Ascending aorta (tissue), 2 donors: ENCODE data around the gene C12orf56. TPM values are rescaled to one million over a fixed set of nuclear protein-coding genes. Genes with fewer than 3 reads are reported as not detected.
"Not testable (repeated sequence)": the region's sequence is repeated elsewhere in the genome, so short reads cannot be mapped to it uniquely, and the experiment has no call there.

ENCODE experiments used
- DNase-seq, 2 donors: peaks; one replicate each; pipeline ENCODE4 v3.0.0-alpha.2; 2019; ENCODE audit warnings: low spot score in 2 of 2
- H3K27ac ChIP-seq, 2 donors: fragments of 200-600 bp; sonication (generic); one replicate each; pipeline ENCODE4 v1.5.1; 2016 to 2017; ENCODE audit warnings: mild to moderate bottlenecking in 1 of 2
- H3K27me3 ChIP-seq: fragments of 200-600 bp; sonication (generic); one replicate; pipeline ENCODE4 v1.5.1; 2017
- H3K36me3 ChIP-seq, 2 donors: fragments of 200-600 bp; sonication (generic); one replicate each; pipeline ENCODE4 v1.5.1; 2016
- H3K4me1 ChIP-seq, 2 donors: fragments of 200-600 bp; sonication (generic); one replicate each; pipeline ENCODE4 v1.5.1; 2016 to 2017; ENCODE audit warnings: mild to moderate bottlenecking in 1 of 2
- H3K4me3 ChIP-seq, 2 donors: fragments of 200-600 bp; sonication (generic); one replicate each; pipeline ENCODE4 v1.5.1; 2016 to 2017; ENCODE audit warnings: mild to moderate bottlenecking in 1 of 2
- H3K9me3 ChIP-seq, 2 donors: fragments of 200-600 bp; sonication (generic); one replicate each; pipeline ENCODE4 v1.5.1; 2016
- CTCF ChIP-seq, 3 experiments: fragments of 200-600 bp in 2 of 3; fragments of 450-650 bp in 1 of 3; sonication (generic) in 2 of 3; IDR thresholded peaks; one replicate each; pipeline ENCODE4 v1.5.1; 2016 to 2019; ENCODE audit warnings: antibody characterized with exemption in 3 of 3, mild to moderate bottlenecking in 1 of 3, moderate library complexity in 1 of 3
- intact Hi-C: fragments of 100-400 bp; cut with DNase I; formaldehyde crosslinking; loops from one replicate; pipeline ENCODE4 v1.15.1; 2023
- total RNA-seq: library from RNA; depleted of rRNA; stranded (reverse); fragments of >200 nt; gene quantifications from one replicate; pipeline ENCODE4 v1.1.0, GENCODE V29; 2016

C12orf56 gene
- total RNA-seq, 1 donor from 2014 or later, result not detected

- Histone ChIP-seq H3K4me3 (no peak overlapping the region), H3K27me3 (no peaks in the 10 kb centered on the region), H3K27ac (no peak overlapping the region), H3K9me3 (no peaks in the 10 kb centered on the region), H3K36me3 (no peaks in the 10 kb centered on the region), H3K4me1 (no peaks in the 10 kb centered on the region)
- TF ChIP-seq CTCF (IDR thresholded peaks at IDR 0.05), result no peak
- intact Hi-C loops, result no loop called here
- no peak for DNase-seq
Measured at GRCh38 chr12:64347630-64348029, 42.9 kb downstream of the C12orf56 start.

- intact Hi-C loops, DNase-seq: not testable (repeated sequence)
Measured at GRCh38 chr12:64344631-64345030, 45.9 kb downstream of the C12orf56 start.

GRCh38 chr12:64340546-64340945, 50.0 kb downstream of the C12orf56 start:
- H3K27ac ChIP-seq, H3K36me3 ChIP-seq, H3K4me1 ChIP-seq, H3K4me3 ChIP-seq, H3K9me3 ChIP-seq, H3K27me3 ChIP-seq, DNase-seq, intact Hi-C loops: not testable (repeated sequence)

More at GRCh38 chr12:64344631-64345030, 45.9 kb downstream of the C12orf56 start:
- H3K36me3 ChIP-seq, H3K4me3 ChIP-seq, H3K27me3 ChIP-seq, H3K27ac ChIP-seq, H3K9me3 ChIP-seq, H3K4me1 ChIP-seq: not testable (repeated sequence)

- no peak overlapping the region for H3K4me3 ChIP-seq
- H3K4me1 ChIP-seq, result no peaks in the 10 kb centered on the region
- H3K36me3 ChIP-seq, result no peaks in the 10 kb centered on the region
- no peaks in the 10 kb centered on the region for H3K9me3 ChIP-seq
- no peaks in the 10 kb centered on the region for H3K27me3 ChIP-seq
- H3K27ac ChIP-seq, result no peak overlapping the region
- intact Hi-C loops, result no loop called here
- DNase-seq, result no peak
- no peak for TF ChIP-seq CTCF (IDR thresholded peaks at IDR 0.05)
Measured at GRCh38 chr12:64335886-64336466, 54.6 kb downstream of the C12orf56 start.

GRCh38 chr12:64332938-64333337, 57.6 kb downstream of the C12orf56 start:
- intact Hi-C loops, result no loop called here
- no peak for TF ChIP-seq CTCF (IDR thresholded peaks at IDR 0.05)
- H3K27me3 ChIP-seq, result no peaks in the 10 kb centered on the region

GRCh38 chr12:64332296-64332695, 58.3 kb downstream of the C12orf56 start:
- H3K36me3 ChIP-seq, result no peaks in the 10 kb centered on the region
- TF ChIP-seq CTCF (IDR thresholded peaks at IDR 0.05), result no peak
- DNase-seq, result no peak
- intact Hi-C loops, result no loop called here
- H3K4me3 ChIP-seq, result no peak overlapping the region
- H3K9me3 ChIP-seq, result no peaks in the 10 kb centered on the region
- H3K27me3 ChIP-seq, result no peaks in the 10 kb centered on the region
- no peak overlapping the region for H3K27ac ChIP-seq
- H3K4me1 ChIP-seq, result no peaks in the 10 kb centered on the region

More at GRCh38 chr12:64332938-64333337, 57.6 kb downstream of the C12orf56 start:
- H3K36me3 ChIP-seq, result no peaks in the 10 kb centered on the region
- no peak overlapping the region for H3K27ac ChIP-seq
- no peaks in the 10 kb centered on the region for H3K4me1 ChIP-seq
- H3K9me3 ChIP-seq, result no peaks in the 10 kb centered on the region
- no peak for DNase-seq
- H3K4me3 ChIP-seq, result no peak overlapping the region

- H3K9me3 ChIP-seq, H3K36me3 ChIP-seq, H3K4me1 ChIP-seq, DNase-seq, H3K4me3 ChIP-seq, intact Hi-C loops, H3K27ac ChIP-seq, H3K27me3 ChIP-seq: not testable (repeated sequence)
Measured at GRCh38 chr12:64329031-64329710, 61.4 kb downstream of the C12orf56 start.
